GM12801 (cell line): Measurements from ENCODE around the gene ADARB2.

ENCODE experiments used
- CTCF ChIP-seq: IDR thresholded peaks from one replicate; pipeline ENCODE4 v1.5.1; 2011; ENCODE audit warnings: control low read depth; ENCODE audit not compliant: insufficient read length; ENCODE audit errors: extremely low read depth

The ADARB2 gene

DNA sequence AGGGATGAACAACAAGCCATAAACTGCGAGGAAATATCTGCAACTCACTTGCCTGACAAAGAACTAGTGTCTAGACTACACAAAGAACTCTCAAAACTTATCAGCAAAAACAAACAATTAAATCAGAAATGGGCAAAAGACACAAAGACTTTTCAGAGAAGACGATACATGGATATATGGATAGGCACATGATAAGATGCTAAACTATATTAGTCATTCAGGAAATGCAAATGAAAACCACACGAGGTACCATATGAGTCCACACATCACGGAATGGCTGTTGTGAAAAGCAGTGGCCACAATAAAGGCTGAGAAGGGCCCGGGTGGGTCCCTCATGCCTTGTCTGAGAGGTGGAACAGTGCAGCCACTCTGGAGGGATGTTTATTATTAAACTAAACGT lies 413.4 kb downstream of the ADARB2 start:
- TF ChIP-seq CTCF: no peak

GRCh38 chr10:1320739-1321320 lies 416.5 kb downstream of the ADARB2 start:
- no peak for TF ChIP-seq CTCF

- TF ChIP-seq CTCF: no peak
Measured at GRCh38 chr10:1316809-1317143, 420.5 kb downstream of the ADARB2 start.

GRCh38 chr10:1316121-1316808 lies 421.1 kb downstream of the ADARB2 start:
- no peak for TF ChIP-seq CTCF

- TF ChIP-seq CTCF: no peak
Measured at GRCh38 chr10:1315178-1315577, 422.1 kb downstream of the ADARB2 start.

DNA sequence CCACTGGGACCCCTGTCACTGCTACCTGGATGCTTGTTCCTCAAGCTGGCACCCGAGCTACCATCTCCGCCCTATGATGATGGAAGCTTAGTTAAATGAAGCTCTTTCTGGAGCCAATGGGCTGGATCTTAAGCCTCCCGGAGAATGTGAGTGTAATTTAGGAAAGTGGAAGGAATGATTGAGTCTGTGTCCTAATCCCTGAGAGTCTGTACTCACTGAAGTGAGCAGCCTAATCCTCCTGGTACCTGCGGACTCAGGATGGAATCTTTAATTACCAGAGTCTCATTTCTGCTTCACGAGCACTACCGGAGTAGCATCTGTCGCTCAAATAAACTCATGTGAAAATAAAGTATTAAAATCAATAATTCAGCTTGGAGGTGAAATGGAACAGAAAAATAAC lies 425.6 kb downstream of the ADARB2 start:
- no peak for TF ChIP-seq CTCF

GRCh38 chr10:1310271-1310789 lies 427.0 kb downstream of the ADARB2 start:
- no peak for TF ChIP-seq CTCF
